ENCODE measurements around the gene JMJD1C.

DNA sequence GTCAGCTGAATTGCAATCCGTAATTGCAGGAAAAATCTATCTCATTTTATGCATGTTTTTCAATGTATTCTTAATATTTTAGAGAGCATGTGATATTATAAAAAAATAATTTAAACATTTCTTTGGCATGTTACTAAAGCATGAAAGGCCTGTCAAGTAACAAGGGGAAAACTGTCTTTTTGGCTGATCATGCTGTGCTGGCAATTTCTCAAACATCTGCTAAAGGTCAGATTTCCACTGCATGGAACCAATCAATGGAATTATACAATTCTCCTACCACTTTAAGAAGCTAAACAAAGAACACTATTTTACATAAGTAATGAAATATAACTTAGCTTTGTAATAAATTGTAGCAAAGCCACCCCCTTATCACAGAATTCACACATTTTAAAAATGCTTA is 49.4 kb downstream of the JMJD1C start:
- TF ChIP-seq YY1 (IDR thresholded peaks at IDR 0.05; ENCODE audit: insufficient read depth, insufficient read length) (no peak), ZNF274 (IDR thresholded peaks at IDR 0.05; ENCODE audit: low read depth, low read length) (no peak)

All from NT2/D1 (cell line).